SK-N-SH (cell line): Measurements from ENCODE around the gene ANKDD1A.

Source experiments
- CHD2 ChIP-seq: fragments of 150-350 bp; IDR thresholded peaks from 2 replicates; pipeline ENCODE4 v1.6.1; 2018; ENCODE audit warnings: low read length; ENCODE audit not compliant: partially characterized antibody
- ELF1 ChIP-seq: IDR thresholded peaks from 2 replicates; pipeline ENCODE4 v1.4.0; 2012
- EP300 ChIP-seq, 2 experiments: IDR thresholded peaks; 2 replicates each; pipeline versions ENCODE4 v1.4.0 to v1.6.1; 2012; ENCODE audit warnings: borderline replicate concordance in 1 of 2, low read depth in 1 of 2, low read length in 1 of 2
- POLR2AphosphoS5 ChIP-seq: IDR thresholded peaks from 2 replicates; pipeline ENCODE4 v1.6.1; 2012; ENCODE audit warnings: low read depth, low read length
- SMC3 ChIP-seq: IDR thresholded peaks from 2 replicates; pipeline ENCODE4 v1.6.1; 2012; ENCODE audit warnings: low read depth, low read length, improper control_type of control experiment
- TEAD4 ChIP-seq: IDR thresholded peaks from 2 replicates; pipeline ENCODE4 v1.4.0; 2012; ENCODE audit warnings: mild to moderate bottlenecking, borderline replicate concordance; ENCODE audit not compliant: insufficient read depth
- TF ChIP-seq, protein P1 (sequence below): IDR thresholded peaks from 2 replicates; pipeline ENCODE4 v1.4.0; 2012; ENCODE audit warnings: low read depth
- TF ChIP-seq, protein P2 (sequence below): fragments of 200-600 bp; sonication (generic); IDR thresholded peaks from 2 replicates; pipeline ENCODE4 v1.6.1; 2017; ENCODE audit warnings: antibody characterized with exemption, mild to moderate bottlenecking, moderate library complexity
- TF ChIP-seq, protein P3 (sequence below): IDR thresholded peaks from 2 replicates; pipeline ENCODE4 v1.4.0; 2012; ENCODE audit warnings: low read depth, borderline replicate concordance
- TF ChIP-seq, protein P4 (sequence below): IDR thresholded peaks from 2 replicates; pipeline ENCODE4 v1.6.1; 2012; ENCODE audit warnings: mild to moderate bottlenecking, low read depth, low read length, moderate library complexity

DNA sequence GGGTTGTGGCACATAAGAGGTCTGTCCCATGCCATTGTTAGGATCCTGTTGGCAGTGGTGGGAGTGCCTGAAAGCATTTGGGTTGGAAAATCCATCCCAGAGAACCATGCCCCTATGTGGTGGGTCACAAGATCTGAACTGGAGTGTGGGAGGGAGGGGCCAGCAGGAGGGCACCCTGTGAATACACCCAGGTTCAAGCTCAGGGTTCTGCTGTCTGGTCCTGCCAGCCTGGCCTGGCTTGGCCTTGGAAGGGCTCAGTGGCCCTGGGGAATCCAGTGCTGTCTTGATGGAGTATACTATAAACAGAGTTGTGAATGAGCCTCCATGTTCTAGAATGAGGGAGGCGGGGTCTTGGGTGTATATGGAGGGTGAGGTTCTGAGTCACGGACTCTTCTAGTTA lies 11.8 kb downstream of the ANKDD1A start:
- TF ChIP-seq EP300 (IDR thresholded peaks at IDR 0.05; ENCODE audit: borderline replicate concordance in 1 of 2, low read depth in 1 of 2, low read length in 1 of 2), result no peak
- TF ChIP-seq, protein P1, sequence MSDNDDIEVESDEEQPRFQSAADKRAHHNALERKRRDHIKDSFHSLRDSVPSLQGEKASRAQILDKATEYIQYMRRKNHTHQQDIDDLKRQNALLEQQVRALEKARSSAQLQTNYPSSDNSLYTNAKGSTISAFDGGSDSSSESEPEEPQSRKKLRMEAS, result no peak
- TF ChIP-seq, protein P2, sequence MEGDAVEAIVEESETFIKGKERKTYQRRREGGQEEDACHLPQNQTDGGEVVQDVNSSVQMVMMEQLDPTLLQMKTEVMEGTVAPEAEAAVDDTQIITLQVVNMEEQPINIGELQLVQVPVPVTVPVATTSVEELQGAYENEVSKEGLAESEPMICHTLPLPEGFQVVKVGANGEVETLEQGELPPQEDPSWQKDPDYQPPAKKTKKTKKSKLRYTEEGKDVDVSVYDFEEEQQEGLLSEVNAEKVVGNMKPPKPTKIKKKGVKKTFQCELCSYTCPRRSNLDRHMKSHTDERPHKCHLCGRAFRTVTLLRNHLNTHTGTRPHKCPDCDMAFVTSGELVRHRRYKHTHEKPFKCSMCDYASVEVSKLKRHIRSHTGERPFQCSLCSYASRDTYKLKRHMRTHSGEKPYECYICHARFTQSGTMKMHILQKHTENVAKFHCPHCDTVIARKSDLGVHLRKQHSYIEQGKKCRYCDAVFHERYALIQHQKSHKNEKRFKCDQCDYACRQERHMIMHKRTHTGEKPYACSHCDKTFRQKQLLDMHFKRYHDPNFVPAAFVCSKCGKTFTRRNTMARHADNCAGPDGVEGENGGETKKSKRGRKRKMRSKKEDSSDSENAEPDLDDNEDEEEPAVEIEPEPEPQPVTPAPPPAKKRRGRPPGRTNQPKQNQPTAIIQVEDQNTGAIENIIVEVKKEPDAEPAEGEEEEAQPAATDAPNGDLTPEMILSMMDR, result no peak
- TF ChIP-seq SMC3, result no peak
- TF ChIP-seq ELF1, result no peak
- TF ChIP-seq TEAD4, result no peak
- TF ChIP-seq CHD2, result no peak
- TF ChIP-seq POLR2AphosphoS5, result no peak
- TF ChIP-seq, protein P3, sequence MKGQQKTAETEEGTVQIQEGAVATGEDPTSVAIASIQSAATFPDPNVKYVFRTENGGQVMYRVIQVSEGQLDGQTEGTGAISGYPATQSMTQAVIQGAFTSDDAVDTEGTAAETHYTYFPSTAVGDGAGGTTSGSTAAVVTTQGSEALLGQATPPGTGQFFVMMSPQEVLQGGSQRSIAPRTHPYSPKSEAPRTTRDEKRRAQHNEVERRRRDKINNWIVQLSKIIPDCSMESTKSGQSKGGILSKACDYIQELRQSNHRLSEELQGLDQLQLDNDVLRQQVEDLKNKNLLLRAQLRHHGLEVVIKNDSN, result no peak
- TF ChIP-seq, protein P4, sequence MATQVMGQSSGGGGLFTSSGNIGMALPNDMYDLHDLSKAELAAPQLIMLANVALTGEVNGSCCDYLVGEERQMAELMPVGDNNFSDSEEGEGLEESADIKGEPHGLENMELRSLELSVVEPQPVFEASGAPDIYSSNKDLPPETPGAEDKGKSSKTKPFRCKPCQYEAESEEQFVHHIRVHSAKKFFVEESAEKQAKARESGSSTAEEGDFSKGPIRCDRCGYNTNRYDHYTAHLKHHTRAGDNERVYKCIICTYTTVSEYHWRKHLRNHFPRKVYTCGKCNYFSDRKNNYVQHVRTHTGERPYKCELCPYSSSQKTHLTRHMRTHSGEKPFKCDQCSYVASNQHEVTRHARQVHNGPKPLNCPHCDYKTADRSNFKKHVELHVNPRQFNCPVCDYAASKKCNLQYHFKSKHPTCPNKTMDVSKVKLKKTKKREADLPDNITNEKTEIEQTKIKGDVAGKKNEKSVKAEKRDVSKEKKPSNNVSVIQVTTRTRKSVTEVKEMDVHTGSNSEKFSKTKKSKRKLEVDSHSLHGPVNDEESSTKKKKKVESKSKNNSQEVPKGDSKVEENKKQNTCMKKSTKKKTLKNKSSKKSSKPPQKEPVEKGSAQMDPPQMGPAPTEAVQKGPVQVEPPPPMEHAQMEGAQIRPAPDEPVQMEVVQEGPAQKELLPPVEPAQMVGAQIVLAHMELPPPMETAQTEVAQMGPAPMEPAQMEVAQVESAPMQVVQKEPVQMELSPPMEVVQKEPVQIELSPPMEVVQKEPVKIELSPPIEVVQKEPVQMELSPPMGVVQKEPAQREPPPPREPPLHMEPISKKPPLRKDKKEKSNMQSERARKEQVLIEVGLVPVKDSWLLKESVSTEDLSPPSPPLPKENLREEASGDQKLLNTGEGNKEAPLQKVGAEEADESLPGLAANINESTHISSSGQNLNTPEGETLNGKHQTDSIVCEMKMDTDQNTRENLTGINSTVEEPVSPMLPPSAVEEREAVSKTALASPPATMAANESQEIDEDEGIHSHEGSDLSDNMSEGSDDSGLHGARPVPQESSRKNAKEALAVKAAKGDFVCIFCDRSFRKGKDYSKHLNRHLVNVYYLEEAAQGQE, result no peak
